IPS-11a (cell line): Measurements from ENCODE around the gene ARL15.
"Not testable (repeated sequence)": the region's sequence is repeated elsewhere in the genome, so short reads cannot be mapped to it uniquely, and the experiment has no call there.

Experiments
- H3K4me3 ChIP-seq: one replicate; pipeline ENCODE4 v1.5.1; 2013; ENCODE audit warnings: low read depth, low read length, control low read depth

The ARL15 gene

GRCh38 chr5:53997736-53998627, 312.4 kb downstream of the ARL15 start:
- H3K4me3 ChIP-seq = no peak overlapping the region

- no peak overlapping the region for H3K4me3 ChIP-seq
Measured at GRCh38 chr5:53996008-53996407, 314.4 kb downstream of the ARL15 start.

GRCh38 chr5:53994148-53994547, 316.2 kb downstream of the ARL15 start:
- H3K4me3 ChIP-seq = no peak overlapping the region

GRCh38 chr5:53991942-53992341, 318.4 kb downstream of the ARL15 start:
- H3K4me3 ChIP-seq = no peak overlapping the region

- H3K4me3 ChIP-seq = no peak overlapping the region
Measured at GRCh38 chr5:53987101-53987500, 323.3 kb downstream of the ARL15 start.

- no peak overlapping the region for H3K4me3 ChIP-seq
Measured at GRCh38 chr5:53985796-53986195, 324.6 kb downstream of the ARL15 start.

- H3K4me3 ChIP-seq = no peak overlapping the region
Measured at GRCh38 chr5:53984971-53985370, 325.4 kb downstream of the ARL15 start.

- no peak overlapping the region for H3K4me3 ChIP-seq
Measured at GRCh38 chr5:53983568-53984460, 326.6 kb downstream of the ARL15 start.

- not testable (repeated sequence) for H3K4me3 ChIP-seq
Measured at GRCh38 chr5:53982319-53982718, 328.1 kb downstream of the ARL15 start.

- no peak overlapping the region for H3K4me3 ChIP-seq
Measured at GRCh38 chr5:53980061-53980460, 330.3 kb downstream of the ARL15 start.

GRCh38 chr5:53974021-53974420, 336.4 kb downstream of the ARL15 start:
- no peak overlapping the region for H3K4me3 ChIP-seq

- H3K4me3 ChIP-seq = no peak overlapping the region
Measured at GRCh38 chr5:53972314-53972713, 338.1 kb downstream of the ARL15 start.

- H3K4me3 ChIP-seq = no peak overlapping the region
Measured at GRCh38 chr5:53971551-53971950, 338.8 kb downstream of the ARL15 start.

GRCh38 chr5:53971131-53971530, 339.2 kb downstream of the ARL15 start:
- no peak overlapping the region for H3K4me3 ChIP-seq

GRCh38 chr5:53970475-53970874, 339.9 kb downstream of the ARL15 start:
- H3K4me3 ChIP-seq = no peak overlapping the region

GRCh38 chr5:53969176-53969730, 341.1 kb downstream of the ARL15 start:
- H3K4me3 ChIP-seq = no peak overlapping the region

- H3K4me3 ChIP-seq = no peak overlapping the region
Measured at GRCh38 chr5:53965459-53965858, 344.9 kb downstream of the ARL15 start.

- H3K4me3 ChIP-seq = no peak overlapping the region
Measured at GRCh38 chr5:53963958-53964357, 346.4 kb downstream of the ARL15 start.

- H3K4me3 ChIP-seq = no peak overlapping the region
Measured at GRCh38 chr5:53962306-53962705, 348.1 kb downstream of the ARL15 start.

GRCh38 chr5:53956632-53957031, 353.7 kb downstream of the ARL15 start:
- no peak overlapping the region for H3K4me3 ChIP-seq

- H3K4me3 ChIP-seq = no peak overlapping the region
Measured at GRCh38 chr5:53956196-53956595, 354.2 kb downstream of the ARL15 start.
